ENCODE results near the gene ETDB.

Gene ETDB

DNA sequence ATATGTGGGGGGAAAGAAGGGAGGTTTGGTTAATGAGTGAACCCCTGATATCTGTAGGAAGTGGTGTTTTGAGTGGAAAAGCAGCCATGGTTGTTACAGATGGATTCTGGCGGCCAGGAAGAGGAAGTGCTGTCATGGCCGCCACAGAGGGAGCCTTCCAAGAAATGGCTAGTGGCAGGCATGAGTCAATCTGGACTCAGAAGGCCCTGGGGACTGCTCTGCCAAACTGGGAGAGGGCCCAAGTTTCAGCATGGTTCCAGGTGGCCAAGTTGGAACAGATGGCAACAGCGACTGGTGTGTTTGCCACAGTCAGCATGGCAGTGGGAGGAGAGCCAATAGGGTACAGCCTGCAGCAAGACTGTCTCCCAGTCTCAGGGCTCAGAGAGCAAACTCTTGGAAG lies 32.5 kb downstream of the ETDB start:
- H3K4me3 ChIP-seq (ENCODE audit: low read depth, low read length) = no peak overlapping the region
- no peak for TF ChIP-seq POLR2A (IDR thresholded peaks at IDR 0.05; ENCODE audit: extremely low read depth, insufficient read length)
- TF ChIP-seq, protein P1, sequence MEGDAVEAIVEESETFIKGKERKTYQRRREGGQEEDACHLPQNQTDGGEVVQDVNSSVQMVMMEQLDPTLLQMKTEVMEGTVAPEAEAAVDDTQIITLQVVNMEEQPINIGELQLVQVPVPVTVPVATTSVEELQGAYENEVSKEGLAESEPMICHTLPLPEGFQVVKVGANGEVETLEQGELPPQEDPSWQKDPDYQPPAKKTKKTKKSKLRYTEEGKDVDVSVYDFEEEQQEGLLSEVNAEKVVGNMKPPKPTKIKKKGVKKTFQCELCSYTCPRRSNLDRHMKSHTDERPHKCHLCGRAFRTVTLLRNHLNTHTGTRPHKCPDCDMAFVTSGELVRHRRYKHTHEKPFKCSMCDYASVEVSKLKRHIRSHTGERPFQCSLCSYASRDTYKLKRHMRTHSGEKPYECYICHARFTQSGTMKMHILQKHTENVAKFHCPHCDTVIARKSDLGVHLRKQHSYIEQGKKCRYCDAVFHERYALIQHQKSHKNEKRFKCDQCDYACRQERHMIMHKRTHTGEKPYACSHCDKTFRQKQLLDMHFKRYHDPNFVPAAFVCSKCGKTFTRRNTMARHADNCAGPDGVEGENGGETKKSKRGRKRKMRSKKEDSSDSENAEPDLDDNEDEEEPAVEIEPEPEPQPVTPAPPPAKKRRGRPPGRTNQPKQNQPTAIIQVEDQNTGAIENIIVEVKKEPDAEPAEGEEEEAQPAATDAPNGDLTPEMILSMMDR (IDR thresholded peaks at IDR 0.05; ENCODE audit: low read depth, low read length) = no peak
- no peak for TF ChIP-seq MYC (IDR thresholded peaks at IDR 0.05; ENCODE audit: low read depth, low read length)
- TF ChIP-seq, protein P2, sequence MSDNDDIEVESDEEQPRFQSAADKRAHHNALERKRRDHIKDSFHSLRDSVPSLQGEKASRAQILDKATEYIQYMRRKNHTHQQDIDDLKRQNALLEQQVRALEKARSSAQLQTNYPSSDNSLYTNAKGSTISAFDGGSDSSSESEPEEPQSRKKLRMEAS (IDR thresholded peaks at IDR 0.05; ENCODE audit: low read depth, low read length) = no peak
- no peak for DNase-seq (ENCODE audit: low read depth)

DNA sequence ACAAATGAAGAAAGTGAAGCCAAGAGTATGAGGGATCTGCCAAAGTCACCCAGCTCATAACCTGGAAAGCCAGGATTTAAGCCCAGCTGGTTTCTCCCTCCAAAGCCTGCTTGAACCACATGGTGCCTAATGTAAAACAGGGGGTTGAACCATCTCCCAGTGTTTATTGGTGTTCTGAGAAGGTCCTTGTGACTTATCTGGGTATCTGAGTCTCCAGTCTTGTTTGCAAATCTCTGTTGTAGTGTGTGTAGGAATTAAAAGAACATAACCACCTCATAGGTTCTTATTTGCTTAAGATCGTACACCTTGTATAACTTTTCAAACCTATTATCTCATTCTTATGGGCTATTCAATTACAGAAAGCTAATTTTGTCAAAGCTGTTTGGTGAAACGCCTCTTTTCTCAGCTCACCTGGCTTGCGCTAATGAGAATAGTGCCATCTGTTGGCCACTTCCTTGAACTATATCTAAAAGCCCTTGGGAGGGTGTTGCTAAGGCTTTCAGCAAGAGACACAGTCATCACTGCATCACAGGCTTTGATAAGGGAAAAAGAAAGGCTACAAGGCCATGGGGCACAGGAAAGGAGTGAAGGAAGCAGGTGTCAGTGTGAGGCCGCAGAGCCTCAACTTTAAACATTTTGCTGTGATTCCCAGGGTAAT lies 34.0 kb downstream of the ETDB start:
- peak; percentile 69 for DNase-seq (ENCODE audit: low read depth)
- TF ChIP-seq, protein P1 (IDR thresholded peaks at IDR 0.05; ENCODE audit: low read depth, low read length) = peak; percentile 54
- TF ChIP-seq MYC (IDR thresholded peaks at IDR 0.05; ENCODE audit: low read depth, low read length) (no peak), POLR2A (IDR thresholded peaks at IDR 0.05; ENCODE audit: extremely low read depth, insufficient read length) (no peak)
- TF ChIP-seq, protein P2 (IDR thresholded peaks at IDR 0.05; ENCODE audit: low read depth, low read length) = no peak
- H3K4me3 ChIP-seq (ENCODE audit: low read depth, low read length) = no peak overlapping the region

DNA sequence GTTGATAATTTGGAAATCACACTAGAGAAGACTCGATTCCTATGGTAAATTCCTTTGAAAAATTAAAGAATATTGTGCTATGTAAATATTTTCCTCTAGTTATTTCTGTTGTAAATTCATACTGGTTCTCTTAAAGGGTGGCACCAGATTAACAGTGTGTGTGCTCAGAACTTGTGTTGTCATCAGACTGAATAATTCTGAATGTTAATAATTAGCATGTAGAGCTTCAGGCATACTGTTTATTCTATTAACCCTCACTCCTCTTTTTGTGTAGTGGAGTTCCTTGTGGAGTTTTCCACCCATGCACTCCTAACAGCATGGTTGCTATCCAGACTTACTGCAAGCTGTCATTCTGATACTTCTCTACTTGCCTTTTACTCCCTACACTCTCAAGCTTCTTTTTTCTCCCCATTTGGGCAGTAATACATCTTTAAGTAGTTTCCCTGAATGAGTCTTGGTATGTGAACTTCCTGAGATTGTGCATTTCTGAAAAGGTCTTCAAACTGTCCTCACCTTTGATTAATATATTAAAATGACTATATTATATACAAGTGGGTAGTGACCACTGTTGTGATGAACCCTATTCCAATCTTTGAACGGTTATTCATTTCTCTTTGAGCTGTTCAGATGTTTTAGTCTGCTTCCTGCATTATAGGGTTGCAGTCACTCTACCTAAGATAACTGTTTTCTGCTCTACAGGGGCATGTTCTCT lies 38.5 kb downstream of the ETDB start:
- TF ChIP-seq, protein P1 (IDR thresholded peaks at IDR 0.05; ENCODE audit: low read depth, low read length) = no peak
- TF ChIP-seq, protein P2 (IDR thresholded peaks at IDR 0.05; ENCODE audit: low read depth, low read length) = no peak
- TF ChIP-seq POLR2A (IDR thresholded peaks at IDR 0.05; ENCODE audit: extremely low read depth, insufficient read length) = no peak
- TF ChIP-seq MYC (IDR thresholded peaks at IDR 0.05; ENCODE audit: low read depth, low read length) = no peak
- no peak for DNase-seq (ENCODE audit: low read depth)
- no peak overlapping the region for H3K4me3 ChIP-seq (ENCODE audit: low read depth, low read length)

Data from NB4 (cell line).